Activated CD4-positive, alpha-beta T cell treated with anti-CD3 and anti-CD28 coated beads, Interleukin-10, Interleukin-2, amounts not matched to agents 100 ng/mL and 50 ng/mL, durations not matched to agents 16 hours and 8 hours (primary cell): ENCODE results near the gene KSR2.
"Not testable (repeated sequence)": the region's sequence is repeated elsewhere in the genome, so short reads cannot be mapped to it uniquely, and the experiment has no call there.

Source experiments
- DNase-seq: peaks from one replicate; pipeline ENCODE4 v3.0.0-alpha.2; 2020

The KSR2 gene

DNA sequence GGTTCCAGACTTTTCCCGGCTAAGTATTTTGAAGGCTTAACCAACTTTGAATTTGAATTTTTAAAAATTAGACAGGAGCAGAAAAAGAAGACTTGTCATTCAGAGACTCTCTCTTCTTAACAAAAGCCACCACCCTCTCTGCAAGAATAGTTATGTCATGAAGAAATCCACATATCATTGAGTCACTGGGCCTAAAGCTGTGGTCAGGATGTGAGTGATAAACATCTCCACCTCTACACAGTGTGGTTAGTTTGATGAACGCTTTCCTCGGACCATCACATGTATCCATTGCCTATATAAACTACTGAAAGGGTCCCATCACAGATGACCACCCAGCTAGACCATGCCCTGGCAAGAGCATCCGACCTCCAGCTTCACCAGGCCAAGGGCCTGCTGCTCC is 226.1 kb downstream of the KSR2 start:
- DNase-seq = no peak

DNA sequence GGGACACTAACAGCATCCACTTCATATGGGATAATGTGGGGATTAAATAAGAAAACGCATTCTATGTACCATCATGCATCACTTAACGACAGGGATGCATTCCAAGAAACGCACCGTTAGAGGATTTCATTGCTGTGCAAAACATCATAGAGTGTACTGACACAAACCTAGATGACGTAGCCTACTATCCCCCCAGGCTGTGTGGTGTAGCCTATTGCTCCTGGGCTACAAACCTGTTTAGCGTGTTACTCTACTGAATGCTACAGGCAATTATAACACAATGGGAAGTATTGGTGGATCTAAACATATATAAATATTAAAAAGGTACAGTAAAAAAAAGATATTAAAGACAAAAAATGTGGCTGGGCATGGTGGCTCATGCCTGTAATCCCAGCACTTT is 230.6 kb downstream of the KSR2 start:
- DNase-seq = no peak

GRCh38 chr12:117733549-117733805 is 235.3 kb downstream of the KSR2 start:
- no peak for DNase-seq

GRCh38 chr12:117732761-117733548 is 235.8 kb downstream of the KSR2 start:
- DNase-seq = no peak

DNA sequence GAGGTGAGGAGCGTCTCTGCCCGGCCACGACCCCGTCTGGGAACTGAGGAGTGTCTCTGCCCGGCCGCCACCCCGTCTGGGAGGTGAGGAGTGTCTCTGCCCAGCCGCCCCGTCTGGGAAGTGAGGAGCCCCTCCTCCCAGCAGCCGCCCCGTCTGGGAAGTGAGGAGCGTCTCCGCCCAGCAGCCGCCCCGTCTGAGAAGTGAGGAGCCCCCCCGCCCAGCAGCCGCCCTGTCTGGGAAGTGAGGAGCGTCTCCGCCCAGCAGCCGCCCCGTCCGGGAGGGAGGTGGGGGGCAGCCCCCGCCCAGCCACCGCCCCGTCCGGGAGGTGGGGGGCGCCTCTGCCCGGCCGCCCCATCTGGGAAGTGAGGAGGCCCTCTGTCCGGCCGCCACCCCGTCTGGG is 237.7 kb downstream of the KSR2 start:
- DNase-seq = not testable (repeated sequence)

GRCh38 chr12:117727301-117727700 is 241.5 kb downstream of the KSR2 start:
- no peak for DNase-seq

GRCh38 chr12:117724543-117724942 is 244.2 kb downstream of the KSR2 start:
- no peak for DNase-seq

GRCh38 chr12:117718559-117718958 is 250.2 kb downstream of the KSR2 start:
- DNase-seq = no peak

- no peak for DNase-seq
These were observed 250.6 kb downstream of the KSR2 start for GRCh38 chr12:117718141-117718540.

- DNase-seq = no peak
These were observed 254.6 kb downstream of the KSR2 start for GRCh38 chr12:117714203-117714602.

DNA sequence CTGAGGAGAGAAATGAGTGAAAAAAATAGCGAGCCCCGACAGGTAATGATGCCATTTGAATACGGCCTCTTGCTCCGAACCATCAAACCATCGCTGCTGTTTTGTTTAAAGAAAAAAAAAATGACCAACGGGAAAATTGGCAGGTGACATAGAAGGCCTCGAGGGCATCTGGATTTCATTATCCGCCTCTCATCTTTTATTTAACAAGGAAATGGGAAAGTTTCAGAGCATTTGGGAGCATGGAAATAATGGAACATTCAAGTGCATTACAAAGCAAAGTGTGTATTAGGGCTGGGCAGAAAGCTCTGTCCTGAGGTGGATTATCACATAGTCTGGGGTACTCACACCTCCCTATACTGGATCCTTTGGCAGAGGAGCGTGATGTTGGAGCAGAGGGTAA is 258.7 kb downstream of the KSR2 start:
- DNase-seq = no peak

GRCh38 chr12:117707861-117708260 is 260.9 kb downstream of the KSR2 start:
- DNase-seq = no peak

DNA sequence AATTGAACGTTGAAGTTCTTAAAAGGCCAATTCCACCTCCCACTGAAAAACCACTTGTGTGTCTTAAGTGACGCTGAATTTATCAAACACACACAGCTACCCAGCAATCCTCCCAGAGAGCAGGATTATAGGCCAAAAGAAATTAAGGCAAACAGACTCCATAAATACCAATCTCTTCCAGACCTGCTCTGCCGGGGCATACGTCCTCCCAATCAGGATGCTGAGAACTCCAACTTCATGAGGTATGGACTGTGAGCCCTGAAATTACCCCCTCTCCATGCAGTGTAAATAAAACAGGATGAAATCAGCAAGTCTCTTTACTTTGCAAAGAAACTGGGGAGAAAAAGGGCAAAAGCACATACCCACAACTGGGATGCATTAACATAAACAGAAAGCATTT is 265.2 kb downstream of the KSR2 start:
- DNase-seq = no peak

GRCh38 chr12:117702741-117703140 is 266.0 kb downstream of the KSR2 start:
- no peak for DNase-seq

- DNase-seq = no peak
These were observed 269.2 kb downstream of the KSR2 start for GRCh38 chr12:117699575-117699974.

DNA sequence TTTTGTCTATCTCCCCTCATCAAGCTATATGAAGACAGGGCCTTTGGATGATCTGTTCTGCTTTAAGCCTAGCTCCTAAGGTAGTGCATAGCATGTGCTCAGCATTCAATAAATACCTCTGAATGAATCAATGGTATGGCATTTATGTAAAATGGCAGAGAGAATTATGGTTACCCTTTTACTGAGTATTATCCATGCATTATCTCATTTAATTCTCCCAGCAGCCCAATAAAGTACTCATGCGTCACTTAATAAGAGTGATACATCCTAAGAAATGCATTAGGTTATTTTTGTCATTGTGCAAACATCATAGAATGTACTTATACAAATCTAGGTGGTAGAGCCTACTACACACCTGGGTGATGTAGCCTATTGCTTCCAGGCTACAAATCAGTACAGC is 269.7 kb downstream of the KSR2 start:
- DNase-seq = no peak

DNA sequence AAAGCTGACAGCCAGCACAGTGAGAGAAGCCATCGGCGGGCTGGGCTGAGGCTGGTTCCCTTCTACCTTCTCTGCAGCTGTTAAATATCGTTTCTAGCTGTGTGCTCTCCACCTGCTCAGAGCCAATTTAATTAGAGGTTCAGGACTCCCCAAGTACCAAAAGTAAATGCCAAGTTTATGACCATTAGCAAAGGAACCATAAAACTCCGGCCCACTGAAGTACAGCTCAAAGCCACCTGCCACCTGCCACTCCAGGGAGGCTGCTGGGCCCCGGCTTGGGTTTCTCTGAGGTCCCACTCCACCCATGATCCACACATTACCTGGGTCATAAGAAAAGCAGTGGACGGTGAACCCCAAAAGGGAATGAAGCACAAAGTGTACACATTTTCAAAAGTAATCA is 272.8 kb downstream of the KSR2 start:
- no peak for DNase-seq

- no peak for DNase-seq
These were observed 276.3 kb downstream of the KSR2 start for GRCh38 chr12:117692512-117692911.

DNA sequence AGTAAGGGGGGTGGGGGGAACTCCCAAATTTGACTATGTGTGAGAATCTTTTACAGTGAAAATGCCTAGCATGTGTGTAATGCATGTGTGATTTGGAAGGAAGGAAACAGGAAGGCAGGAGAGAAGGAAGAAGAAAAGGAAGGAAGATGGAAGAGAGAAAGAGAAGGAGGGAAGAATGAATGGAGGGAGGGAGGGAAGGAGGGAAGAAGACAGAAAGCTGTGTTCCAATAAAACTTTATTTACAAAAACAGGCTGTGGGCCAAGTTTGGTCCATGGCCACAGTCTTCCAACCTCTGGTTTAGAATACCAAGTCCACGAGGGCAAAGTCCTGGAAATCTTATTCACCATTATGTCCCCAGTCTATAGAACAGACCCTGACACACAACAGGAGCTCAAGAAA is 278.9 kb downstream of the KSR2 start:
- DNase-seq = no peak

- DNase-seq = no peak
These were observed 280.3 kb downstream of the KSR2 start for GRCh38 chr12:117688446-117688845.

DNA sequence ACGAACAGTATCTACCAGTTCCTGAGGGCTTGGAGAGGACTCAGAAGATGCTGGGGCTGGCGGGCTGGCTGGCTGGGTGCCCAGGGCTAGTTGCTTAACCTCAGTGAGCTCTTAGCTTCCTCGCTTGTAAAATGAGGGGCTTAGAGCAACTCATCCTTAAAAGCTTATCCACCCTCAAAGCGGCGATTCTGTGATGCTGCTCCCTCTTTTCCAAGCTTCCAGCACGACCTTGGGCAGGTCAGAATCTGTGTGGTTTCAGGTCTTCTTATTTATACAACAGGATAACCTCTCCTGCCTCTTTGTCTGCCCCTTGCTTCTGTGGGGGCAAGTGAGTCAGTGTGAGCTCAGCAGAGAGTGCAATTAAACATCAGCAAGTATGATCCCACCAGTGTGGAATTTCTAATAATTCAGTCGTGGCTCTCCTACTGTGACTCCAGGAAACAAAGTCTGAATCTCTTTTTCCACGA is 281.8 kb downstream of the KSR2 start:
- no peak for DNase-seq

- no peak for DNase-seq
These were observed 282.6 kb downstream of the KSR2 start for GRCh38 chr12:117686210-117686609.

DNA sequence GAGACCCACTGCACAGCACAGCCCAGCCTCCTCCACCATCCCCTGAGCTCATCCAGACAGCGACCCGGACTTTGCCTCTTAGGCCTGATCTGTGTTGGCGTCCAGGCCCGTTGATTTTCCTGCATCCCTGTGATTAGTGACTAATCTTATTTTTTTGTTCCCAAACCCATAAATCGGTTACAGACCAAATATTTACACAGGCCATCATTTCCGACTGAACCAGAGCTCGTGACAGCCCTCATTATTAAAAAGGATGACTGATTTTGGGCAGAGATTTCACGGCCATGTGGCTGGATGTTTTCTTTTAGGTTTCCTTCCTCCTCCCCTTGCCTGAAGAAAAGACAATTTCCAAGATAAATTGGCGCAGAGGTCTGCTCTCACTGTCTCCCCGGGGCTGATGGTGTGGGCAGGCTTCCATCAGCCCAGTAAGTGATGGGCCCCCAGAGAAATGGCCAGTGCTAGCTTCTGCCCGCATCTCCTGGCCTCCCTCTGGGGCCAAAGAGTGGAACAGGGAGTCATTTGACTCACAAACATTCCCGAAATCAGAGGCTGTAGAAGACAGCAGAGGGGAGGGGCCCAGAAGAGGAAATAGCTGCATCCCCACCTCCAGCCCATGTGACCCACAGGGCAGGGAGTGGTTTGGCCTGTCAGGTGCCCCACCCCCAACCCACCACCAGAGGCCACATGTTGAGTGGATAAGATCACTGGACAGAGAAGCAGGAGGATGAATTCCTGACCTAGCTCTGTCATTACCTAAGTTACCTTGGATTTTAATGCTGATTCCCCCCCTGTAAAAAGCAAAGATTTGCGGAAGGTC is 283.5 kb downstream of the KSR2 start:
- DNase-seq = no peak

GRCh38 chr12:117684471-117684870 is 284.3 kb downstream of the KSR2 start:
- DNase-seq = no peak

DNA sequence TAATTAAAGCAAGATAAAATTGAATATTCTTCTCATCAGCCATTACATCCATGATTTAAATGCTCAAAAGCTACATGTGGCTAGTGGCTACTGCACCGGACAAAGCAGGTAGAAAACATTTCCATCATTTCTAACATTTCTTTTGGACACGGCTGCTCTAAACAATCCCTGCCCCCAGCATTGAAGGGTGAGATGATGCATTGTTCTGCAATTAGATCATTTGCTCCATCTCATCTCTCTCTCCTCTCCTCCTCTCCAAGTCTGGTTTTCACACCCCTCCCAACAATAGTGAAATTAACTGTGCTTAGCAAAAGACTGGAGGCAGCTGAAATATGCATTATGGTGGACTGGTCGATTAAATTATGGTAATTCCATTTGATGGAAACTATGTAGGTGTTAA is 288.5 kb downstream of the KSR2 start:
- DNase-seq = no peak
